GM21390 (cell line): ENCODE data around the gene SCYL3.
"Not testable (repeated sequence)": the region's sequence is repeated elsewhere in the genome, so short reads cannot be mapped to it uniquely, and the experiment has no call there.

Experiments used
- ATAC-seq: cut with Tn5 transposase; IDR thresholded peaks from one replicate; pipeline ENCODE4 v1.9.1; 2021; ENCODE audit not compliant: unreplicated experiment

Gene SCYL3

GRCh38 chr1:169829671-169830070 lies 64.0 kb downstream of the SCYL3 start:
- no peak for ATAC-seq

DNA sequence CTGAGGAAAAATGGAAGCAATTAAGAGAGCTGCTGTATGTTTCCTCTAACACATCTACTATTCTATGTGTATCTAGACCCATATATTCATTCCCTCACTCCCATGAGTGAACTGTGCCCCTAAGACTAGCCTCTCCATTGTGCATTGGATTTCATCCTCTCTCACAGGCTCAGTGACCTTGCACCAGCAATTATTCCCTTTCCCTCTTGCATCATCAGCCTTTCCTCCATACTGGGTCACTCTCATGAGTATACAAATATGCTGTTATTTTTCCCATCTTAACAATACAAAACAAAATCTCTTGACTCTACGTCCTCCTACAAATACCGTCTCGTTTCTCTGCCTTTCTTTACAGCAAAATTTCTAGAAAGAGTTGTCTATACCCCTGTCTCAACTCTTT lies 69.5 kb downstream of the SCYL3 start:
- no peak for ATAC-seq

DNA sequence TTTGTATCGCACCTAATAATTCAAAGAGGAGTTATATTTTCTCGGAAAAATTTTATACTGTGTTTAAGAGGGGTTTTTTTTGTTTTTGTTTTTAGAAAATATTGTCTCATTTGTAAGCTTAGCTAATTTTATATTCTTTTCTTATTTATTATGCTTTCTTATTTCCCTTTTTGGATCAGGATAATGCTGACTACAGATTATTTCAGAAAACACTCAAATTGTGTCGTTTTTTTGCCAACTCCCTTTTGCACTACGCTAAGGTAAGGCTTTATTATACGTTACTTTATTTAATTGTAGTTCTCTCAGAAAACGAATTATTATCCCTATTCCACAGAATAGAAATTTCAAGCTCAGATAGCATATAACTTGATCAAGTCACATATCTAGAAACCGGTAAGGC lies 72.2 kb downstream of the SCYL3 start:
- ATAC-seq, result no peak

DNA sequence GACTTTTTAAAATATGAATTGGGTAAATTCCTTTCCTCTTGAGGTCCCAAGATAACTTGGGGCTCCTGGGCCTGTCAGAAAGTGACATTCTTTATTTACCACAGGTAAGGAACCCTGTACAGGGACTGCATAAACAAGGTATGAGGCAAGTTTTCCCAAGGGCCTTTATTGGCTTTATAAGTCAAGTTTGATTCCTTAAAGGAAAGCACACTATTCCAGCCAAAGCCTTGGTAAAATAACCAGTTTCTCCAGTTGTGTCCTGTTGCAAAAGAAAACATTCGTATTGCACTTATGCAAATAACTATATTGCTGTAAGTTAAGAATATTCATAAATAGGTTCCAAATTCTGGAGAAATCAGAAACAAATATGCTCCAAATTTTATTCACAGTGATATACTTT lies 77.1 kb downstream of the SCYL3 start:
- no peak for ATAC-seq

DNA sequence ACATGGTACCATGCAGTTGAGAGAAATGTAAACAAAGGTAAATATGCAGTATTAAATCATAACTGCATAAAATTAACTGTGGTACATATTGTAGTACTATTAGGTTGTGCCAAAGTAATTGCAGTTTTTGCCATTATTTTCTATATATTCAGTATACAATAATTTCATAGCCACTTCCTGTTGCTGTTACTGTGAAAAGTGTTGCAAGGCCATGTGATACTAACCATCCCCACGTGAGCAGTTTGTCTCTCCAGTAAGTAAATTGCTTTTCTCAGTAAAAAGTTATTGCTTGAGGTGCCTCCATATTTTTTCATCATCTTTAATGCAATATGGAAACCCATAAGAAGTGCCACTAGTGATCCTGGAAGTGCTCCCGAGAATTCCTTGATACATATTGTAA lies 79.4 kb downstream of the SCYL3 start:
- no peak for ATAC-seq

DNA sequence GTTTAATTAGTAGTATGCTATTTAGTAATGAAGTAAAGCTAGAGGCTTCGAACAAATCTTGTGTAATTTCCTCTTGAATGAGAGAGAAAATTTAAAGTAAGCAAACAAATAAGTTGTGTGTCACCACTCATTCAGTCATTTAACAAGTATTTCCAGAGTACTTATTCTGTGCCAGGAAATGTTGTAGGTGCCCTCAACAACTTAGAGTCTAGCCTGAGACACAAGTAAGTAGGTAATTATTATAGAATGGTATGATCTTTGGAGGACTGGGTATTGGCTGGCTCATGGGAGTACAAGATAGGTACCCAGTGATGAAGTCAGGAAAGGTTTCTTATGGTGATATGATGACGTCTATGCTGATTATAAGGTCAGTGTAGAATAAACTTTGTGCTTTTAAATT lies 81.6 kb downstream of the SCYL3 start:
- no peak for ATAC-seq

GRCh38 chr1:169811418-169812035 lies 82.2 kb downstream of the SCYL3 start:
- ATAC-seq, result not testable (repeated sequence)

- ATAC-seq, result no peak
Observed at GRCh38 chr1:169809370-169810095, 84.2 kb downstream of the SCYL3 start.

DNA sequence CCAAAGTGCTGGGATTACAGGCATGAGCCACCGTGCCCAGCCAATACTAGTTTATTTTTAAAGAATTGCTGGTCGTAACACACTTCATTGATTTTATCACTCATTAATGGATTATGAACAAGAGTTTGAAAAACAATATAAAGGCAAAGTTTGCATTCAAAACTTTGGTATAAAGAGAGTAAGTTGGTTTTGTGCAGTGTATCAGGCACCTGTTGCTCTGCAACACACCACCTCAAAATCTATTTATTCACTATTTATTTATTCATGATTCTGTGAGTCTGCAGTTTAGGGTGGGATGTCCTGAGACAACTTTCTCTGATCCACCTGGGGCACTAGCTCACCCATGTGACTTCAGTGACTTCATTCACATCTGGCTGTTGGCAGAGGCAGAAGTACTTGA lies 88.8 kb downstream of the SCYL3 start:
- ATAC-seq, result no peak

GRCh38 chr1:169802888-169803287 lies 90.8 kb downstream of the SCYL3 start:
- no peak for ATAC-seq
